GM21360 (cell line): Measurements from ENCODE around the gene ABHD17B.
"Not testable (repeated sequence)": the region's sequence is repeated elsewhere in the genome, so short reads cannot be mapped to it uniquely, and the experiment has no call there.

Experiments
- ATAC-seq: cut with Tn5 transposase; IDR thresholded peaks from one replicate; pipeline ENCODE4 v1.9.1; 2021; ENCODE audit warnings: mild to moderate bottlenecking, moderate library complexity; ENCODE audit not compliant: unreplicated experiment

The ABHD17B gene

GRCh38 chr9:71911061-71911907, at the start of gene ABHD17B, which contains the start of gene C9orf85:
ABHD17B (minus strand) TSS chr9:71911193; CDS start chr9:71875080, 36,113 bp downstream.
C9orf85 (plus strand) TSS chr9:71911639; CDS start chr9:71911735, 96 bp downstream.
- peak; percentile 87 for ATAC-seq

- no peak for ATAC-seq
These were observed 44.4 kb upstream of the ABHD17B start for GRCh38 chr9:71955300-71955915.

GRCh38 chr9:71954652-71955051, 43.7 kb upstream of the ABHD17B start:
- not testable (repeated sequence) for ATAC-seq

GRCh38 chr9:71944754-71945375, 33.9 kb upstream of the ABHD17B start:
- no peak for ATAC-seq

- no peak for ATAC-seq
These were observed 31.1 kb upstream of the ABHD17B start for GRCh38 chr9:71941998-71942567.

GRCh38 chr9:71941060-71941568, 30.1 kb upstream of the ABHD17B start:
- no peak for ATAC-seq

- no peak for ATAC-seq
These were observed 26.9 kb upstream of the ABHD17B start for GRCh38 chr9:71937898-71938297.

GRCh38 chr9:71937070-71937625, 26.2 kb upstream of the ABHD17B start:
- ATAC-seq: no peak

- no peak for ATAC-seq
These were observed 25.1 kb upstream of the ABHD17B start for GRCh38 chr9:71936066-71936465.

GRCh38 chr9:71931166-71931565, 20.2 kb upstream of the ABHD17B start:
- ATAC-seq: no peak

GRCh38 chr9:71929791-71930440, 18.9 kb upstream of the ABHD17B start:
- no peak for ATAC-seq

- ATAC-seq: no peak
These were observed 18.2 kb upstream of the ABHD17B start for GRCh38 chr9:71929223-71929622.

- ATAC-seq: no peak
These were observed 17.8 kb upstream of the ABHD17B start for GRCh38 chr9:71928806-71929205.

- no peak for ATAC-seq
These were observed 17.4 kb upstream of the ABHD17B start for GRCh38 chr9:71928376-71928775.

GRCh38 chr9:71925834-71926233, 14.8 kb upstream of the ABHD17B start:
- ATAC-seq: no peak

- no peak for ATAC-seq
These were observed 13.6 kb upstream of the ABHD17B start for GRCh38 chr9:71924576-71924975.

- no peak for ATAC-seq
These were observed 10.3 kb upstream of the ABHD17B start for GRCh38 chr9:71921190-71921814.

- ATAC-seq: no peak
These were observed 9.6 kb upstream of the ABHD17B start for GRCh38 chr9:71920456-71921189.

- no peak for ATAC-seq
These were observed 7.4 kb upstream of the ABHD17B start for GRCh38 chr9:71918419-71918818.
